ENCODE measurements around the gene SPTLC1.

Gene SPTLC1

DNA sequence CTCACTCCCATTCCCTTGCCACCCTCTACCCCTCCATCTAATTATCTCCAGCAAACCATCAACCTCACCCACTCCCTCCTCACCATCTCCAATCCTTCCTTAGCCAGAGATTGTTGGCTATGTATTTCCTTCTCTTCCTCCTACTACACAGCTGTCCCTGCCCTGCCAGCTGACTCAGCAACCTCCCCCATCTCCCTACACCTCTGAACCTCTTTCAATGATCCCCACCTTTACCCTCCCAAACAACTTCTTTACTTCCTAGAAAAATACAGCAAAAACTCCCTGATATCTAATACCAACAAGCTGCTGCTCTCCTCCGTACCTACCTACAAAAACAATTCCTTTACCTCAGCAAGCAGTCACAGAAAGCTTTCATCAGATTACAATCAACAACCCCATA, 37.3 kb downstream of the SPTLC1 start:
- no peak for FAIRE-seq

DNA sequence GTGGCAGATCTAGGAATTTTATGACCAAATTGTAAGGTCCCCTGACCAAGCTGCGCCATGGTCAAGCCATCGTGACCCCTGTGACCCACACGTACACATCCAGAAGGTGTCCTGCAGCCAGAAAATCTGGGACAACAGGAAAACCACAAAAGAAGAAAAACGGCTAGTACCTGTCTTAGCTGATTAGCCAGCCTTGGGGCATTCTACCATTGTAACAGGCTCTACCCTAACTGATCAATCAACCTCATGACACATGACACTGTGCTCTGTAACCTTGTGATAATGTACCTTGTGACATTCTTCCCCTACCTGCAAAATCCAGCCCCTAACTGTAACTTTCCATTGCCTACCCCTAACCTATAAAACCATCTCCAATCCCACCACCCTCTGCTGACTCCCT, 43.6 kb downstream of the SPTLC1 start:
- FAIRE-seq = no peak

DNA sequence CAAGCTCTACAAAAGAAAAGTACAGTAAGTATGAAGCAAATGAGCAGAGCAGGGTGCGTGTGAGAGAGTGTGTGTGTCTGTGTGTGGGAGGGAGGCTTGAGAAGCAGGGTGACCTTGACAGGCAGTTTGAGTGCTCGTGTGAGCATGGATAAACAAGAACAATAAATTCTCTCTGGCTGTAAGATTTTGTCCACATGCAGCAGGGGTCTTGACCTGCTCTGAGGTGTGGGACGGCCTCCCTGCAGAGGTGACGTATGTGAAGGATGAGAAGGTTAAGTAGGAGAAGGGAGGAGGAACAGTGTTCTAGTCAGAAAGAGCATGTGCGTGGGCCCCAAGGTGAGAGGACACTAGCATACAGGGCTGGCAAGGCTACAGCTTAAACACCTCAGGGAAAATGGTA, 49.0 kb downstream of the SPTLC1 start:
- FAIRE-seq = peak; percentile 96

DNA sequence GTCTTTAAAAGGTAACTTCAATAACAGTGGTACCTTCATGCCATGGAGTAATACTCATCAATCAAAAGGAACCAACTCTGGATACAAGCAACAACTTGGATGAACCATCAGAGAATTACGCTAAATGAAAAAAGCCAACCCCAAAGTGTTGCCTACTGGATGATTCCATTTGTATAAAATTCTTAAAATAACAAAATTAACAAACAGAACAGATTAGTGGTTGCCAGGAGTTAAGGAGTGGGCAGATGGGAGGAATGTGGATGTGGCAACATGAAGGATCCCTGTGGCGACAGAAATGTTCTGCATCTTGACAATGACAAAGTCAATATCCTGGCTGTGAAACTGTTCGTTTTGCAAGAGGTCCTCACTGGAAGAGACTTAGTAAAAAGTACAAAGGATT, 50.5 kb downstream of the SPTLC1 start:
- no peak for FAIRE-seq

DNA sequence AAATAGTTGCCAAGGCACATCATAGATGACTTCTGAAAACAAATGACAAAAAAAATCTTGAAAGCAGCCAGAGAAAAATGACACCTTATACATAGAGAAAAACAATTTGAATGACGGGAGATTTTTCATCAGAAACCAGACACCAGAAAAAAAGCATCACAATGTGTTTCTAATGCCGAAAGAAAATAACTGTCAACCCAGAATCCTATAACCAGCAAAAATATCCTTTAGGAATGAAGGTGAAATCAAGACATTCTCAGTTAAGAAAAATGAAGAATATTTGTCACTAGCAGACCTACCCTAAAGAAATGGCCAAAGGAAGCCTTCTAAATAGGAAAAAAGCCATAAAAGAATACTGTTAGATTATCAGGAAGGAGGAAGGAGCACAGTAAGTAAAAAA, 54.0 kb downstream of the SPTLC1 start:
- FAIRE-seq = no peak

DNA sequence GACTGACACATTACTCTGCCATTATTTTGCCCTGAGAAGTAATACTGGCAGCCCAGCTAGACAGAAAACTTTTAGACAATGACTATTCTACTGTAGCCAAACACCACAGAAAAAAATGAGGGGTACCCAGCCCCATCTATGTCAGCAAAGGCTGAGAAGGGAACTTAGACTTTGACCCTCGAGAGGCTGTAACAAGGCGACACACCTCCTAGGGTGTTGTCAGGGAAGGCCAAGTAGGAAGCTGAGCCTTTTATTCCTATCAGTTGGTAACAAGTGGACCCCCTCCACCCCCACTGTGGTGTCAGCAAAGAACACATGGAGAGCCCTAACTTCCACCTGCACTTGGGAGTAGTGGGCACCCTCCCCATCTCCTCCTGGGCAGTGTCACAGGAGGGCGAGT, 55.6 kb downstream of the SPTLC1 start:
- no peak for FAIRE-seq

DNA sequence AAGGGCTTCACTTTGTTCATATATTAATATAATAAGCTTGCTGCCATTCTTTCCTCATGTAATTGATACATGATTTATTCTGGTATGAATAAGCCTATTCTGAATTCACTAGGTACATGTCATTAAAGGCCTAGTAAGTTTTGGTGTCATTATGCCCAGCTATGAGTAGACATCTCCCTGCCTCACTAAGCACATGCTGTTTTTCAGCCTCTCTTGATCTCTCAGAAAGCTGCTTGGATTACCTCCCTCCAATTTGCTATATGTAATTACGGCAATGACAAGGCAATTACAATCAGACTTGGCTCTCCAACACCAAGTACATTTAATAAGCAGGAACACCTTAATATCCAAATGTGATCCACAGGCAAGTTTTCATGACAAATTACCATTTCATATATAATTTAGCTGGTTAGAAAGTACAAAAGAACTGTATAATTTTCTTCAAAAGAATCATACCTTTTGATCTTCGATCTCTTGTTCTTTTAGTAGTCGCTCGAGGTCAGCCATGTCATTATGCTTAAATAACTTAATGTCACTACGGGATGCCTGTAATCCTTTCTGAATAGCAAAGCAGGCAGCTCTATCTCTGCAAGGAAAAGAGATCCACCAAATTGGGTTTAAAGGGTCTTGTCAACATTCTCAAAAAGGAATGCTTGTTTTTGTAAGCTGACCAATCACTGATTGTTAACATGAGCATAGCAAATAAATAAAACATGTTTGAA, 56.3 kb downstream of the SPTLC1 start:
- FAIRE-seq = peak; percentile 72

DNA sequence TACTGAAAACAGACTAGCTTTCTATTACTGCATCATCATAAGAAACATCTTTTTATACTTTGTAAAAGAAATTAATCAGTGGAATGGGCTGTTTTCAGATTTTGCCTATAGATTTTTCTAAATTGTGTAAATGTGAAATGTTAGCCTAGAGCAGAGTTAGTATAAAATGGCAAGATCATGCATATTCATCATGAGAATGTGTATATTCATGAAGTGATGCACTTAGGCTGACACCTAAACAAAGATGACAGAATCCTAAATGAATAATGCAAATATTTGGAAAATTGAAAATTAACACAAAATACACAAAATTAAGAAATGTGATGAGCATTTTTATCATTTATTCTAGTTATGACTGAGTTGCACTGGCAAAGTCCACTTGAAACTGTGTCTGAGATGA, 57.2 kb downstream of the SPTLC1 start:
- no peak for FAIRE-seq

DNA sequence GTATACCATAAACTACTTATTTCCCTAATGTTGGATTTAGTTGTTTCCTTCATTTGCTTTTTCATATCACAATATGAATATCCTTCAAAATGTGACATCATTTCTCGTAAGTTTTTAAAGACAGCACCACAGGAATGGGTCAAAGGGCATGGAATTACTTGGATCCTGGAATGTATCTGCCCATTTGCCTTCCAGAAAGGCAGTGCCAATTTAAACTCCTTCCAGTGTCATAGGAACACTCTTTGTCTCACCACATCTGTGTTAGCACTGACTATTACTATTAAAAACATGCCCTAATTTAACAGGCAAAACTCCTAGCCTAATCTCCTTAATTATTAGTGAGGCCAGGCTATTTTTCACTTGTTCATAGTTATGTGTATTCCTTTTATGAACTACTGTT, 58.0 kb downstream of the SPTLC1 start:
- FAIRE-seq = no peak

DNA sequence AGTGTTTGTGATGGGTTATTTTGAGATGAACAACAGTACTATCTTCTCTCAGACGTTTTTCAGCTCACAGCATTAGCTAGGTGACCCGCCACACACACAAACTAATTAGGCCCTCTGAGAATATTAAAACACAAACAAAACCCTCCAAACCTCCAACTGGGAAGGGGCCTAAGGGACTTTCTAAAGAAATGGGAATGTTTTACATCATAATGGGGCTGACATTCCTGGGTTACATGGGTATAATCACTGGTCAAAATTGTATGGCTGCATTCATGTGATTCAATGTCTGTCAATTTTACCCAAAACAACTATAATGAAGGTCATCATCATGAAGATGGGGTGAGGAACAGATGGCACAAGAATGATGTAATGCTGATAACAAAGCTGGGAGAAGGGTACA, 59.6 kb downstream of the SPTLC1 start:
- FAIRE-seq = no peak

DNA sequence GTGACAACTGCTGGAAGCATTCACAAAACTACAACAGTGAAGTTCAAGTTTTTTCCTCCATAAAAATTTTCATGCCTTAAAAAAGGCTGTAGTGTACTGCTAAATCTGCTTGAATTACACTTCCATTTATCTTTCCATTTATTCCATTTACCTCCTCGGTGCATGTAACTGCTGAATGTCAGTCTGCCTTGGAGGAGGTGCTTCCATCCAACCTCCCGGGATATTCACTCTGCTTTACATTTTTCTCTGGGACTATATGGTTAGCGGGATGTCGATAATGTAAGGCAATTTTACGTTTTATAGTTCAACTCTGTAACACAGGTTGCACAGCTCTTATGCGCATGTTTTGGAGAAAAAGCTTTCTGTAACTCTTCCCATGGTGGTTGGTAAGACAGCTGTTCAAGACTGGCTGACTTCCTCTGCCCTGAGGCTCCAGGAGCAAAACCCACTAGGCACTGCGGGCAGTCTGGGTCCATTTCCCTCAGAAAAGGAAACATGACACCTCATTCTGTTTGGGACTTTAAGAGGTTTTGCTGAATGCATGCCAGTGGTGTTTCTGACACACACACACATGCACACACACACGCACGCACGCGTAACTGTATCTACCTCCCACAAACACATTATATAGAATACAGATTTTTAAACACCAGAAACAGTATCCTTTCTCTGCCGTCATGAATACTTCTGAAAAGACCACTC, 66.1 kb downstream of the SPTLC1 start:
- no peak for FAIRE-seq

DNA sequence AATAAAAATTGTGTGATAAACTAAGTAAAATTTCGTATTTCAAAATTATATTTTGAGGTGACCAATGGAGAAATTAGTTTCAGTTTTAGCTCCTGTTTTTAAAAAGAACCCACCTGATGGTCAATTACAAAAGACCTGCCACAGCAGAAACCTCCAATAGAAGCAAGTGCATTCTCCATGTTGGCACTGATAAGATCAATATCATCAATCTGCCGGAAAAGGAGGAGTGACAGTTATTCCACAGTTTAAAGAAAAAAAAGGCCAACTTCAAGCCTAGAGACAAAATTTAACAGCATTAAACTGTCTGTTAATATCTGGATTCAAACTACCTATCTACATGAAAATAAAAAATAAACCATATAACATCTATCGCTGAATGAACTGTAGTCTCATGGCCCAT, 67.7 kb downstream of the SPTLC1 start:
- FAIRE-seq = no peak

DNA sequence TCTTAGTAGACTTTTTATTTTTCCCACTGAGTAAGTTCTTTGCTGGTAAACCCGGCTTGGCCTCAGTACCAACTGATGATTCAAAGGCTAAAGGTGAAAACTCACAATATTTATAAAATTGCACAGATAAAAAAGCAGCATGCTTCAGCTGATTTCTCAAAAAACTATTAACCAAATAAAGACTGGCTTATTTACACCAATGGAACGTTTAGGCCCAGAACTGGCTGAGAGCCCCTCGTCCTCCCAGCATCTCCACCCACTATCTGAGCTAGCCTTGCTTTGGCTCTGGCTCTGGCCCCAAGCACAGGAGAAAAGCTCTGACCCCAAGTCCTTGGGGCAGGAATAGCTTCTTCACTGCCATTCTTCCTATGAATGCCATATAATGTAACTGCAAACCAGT, 68.5 kb downstream of the SPTLC1 start:
- no peak for FAIRE-seq

DNA sequence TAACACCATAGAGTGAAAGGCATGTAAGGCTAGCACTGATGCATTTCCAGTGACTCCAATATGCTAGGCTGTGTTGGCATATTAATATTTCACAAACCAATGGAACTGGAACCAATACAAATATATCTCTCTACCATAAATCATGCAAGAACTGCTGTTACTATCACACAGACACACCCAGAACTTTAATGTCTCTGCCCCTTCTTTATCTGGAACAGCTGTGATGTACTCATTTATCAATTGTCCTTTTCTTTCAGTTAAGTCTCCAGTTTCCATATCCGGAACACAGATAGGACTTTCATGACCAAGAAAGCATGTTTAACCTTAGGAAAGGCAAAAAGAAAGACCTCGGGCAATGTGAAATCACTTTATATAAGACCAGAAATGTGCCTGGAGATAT, 70.3 kb downstream of the SPTLC1 start:
- FAIRE-seq = no peak

DNA sequence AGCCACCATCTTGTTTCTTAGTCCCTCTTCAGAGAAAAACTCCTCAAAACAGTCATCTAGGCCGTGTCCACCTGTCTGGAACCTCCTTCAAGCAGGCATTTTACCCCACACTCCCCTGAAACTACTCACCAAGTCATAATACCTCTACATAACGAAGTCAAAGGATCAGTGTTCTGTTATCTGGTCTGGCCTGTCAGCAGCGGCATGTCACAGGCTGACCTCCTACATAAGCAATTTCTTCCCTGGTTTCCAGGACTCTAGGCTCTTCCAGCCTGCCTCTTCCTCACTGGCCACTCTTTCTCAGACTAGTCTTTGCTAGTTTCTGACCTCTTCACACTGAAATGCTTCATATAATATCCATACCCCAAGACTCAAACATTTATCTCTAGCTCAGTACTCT, 72.2 kb downstream of the SPTLC1 start:
- FAIRE-seq = no peak

DNA sequence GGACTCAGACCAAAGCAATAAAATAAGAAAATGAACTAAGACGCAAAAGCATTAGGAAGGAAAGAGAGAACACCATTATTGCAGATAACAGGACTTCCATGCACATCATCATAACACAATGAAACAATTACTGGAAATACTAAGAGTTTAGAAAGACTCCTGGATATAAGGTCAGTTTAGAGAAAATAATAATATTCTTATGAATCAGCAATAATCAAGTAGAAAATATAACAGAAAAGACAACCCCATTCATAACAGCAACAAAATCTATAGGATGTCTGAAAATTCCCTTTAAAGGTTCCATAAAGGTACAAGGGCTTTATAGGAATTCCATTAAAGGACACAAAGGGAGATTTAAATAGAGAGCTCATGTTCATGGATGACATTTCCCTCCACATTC, 73.0 kb downstream of the SPTLC1 start:
- no peak for FAIRE-seq

DNA sequence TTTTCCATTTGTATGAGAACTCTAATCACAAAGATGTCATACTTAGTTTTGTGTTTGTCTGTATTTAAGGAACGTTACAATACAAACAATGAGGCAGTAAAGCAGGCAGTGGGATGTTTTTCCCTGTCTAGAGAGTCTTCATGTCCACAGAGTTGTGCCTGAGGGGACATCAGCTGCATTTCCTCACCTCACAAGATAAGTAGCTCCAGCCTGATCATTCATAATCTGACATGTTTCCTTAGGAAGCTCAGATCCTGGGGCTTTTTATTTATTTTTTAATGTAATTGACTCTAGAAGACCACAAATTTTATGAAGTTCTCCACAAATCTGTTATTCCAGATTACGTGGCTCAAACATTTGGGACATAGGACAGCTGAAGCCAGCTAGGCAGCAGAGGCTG, 78.5 kb downstream of the SPTLC1 start:
- no peak for FAIRE-seq

DNA sequence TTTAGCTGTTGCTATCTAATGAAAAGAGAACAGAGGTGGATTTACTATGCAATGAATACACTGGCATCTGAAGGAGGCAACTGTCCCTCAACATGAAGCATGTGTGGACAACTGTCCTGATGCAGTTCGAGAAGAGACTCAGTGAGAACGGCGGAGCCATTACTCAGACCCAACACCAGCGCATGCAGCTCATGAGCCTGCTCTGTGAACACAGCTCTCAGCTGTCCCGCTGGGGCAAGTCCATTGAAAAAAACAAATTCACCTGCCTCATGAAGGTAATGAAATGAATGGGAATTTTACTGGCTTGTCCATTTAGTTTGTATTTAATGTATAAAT, 78.8 kb downstream of the SPTLC1 start:
- FAIRE-seq = no peak

DNA sequence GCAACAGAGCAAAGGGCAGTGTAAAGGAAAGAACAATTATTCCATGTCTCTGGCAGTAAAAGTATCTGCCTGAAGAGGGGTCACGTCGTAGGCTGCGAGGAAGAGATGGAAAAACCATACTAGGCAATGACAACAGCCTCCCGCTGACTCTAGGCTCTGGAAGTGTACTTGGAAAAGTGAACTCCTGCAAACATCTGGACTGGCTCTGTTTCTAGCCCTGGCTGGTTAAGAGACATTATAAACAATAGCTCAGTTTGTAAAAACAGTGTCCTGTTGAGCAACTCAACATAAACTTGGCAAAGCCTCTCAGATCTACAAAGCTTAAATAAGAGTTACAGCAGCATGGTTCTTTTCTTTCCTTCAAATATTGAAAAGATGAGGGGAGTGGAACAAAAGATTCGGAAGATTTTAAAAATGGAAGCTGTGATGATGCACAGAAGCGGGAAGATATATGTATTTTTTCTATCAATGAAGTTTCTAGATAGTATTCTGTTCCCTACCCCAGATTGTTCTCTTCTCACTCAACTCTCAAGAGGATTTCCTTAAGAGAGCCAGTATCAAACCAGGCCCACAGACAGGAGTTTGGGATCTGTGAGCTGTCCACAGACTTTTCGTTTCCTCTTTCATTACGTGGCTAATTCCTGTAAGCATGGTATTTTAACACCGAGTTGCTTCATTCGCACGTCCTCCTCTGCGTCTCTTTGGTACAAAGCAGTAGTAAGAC, 79.4 kb downstream of the SPTLC1 start:
- FAIRE-seq = peak; percentile 98

DNA sequence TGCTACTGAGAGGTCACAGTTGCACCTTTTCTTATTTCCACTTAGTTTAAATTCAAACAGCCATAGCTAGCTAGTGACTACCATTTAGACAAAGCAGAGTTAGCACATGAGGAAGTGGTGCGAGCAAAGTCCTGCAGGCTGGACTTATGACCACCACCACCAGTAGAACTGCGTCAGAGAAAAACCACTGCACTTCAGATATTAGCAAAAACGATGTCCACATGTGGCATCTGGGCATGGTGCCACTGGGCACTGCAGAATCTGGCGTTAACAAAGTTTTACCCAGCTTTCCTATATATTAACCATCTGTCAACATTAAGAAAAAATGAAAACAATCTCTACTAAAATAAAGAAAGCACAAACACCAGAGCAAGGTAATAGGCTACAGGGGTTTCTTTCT, 80.1 kb downstream of the SPTLC1 start:
- FAIRE-seq = no peak

DNA sequence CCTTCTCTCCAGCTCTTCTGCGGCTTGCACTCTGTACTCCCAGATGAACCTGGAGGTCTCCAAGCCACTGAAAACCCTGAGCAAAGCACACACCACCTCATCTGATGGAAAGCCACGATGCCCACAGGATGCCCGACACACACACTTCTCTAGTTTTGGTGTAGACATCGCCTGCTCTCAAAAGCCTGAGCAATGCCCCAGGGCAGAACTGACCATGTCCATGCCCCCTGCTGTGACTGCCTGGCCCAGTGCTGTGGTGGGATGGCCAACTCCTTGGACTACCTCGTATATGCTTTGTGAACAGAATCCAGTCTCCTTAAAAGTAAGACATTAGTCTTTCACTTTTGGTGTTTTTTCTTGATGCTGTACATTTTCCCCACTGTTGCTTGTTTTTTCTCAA, 81.2 kb downstream of the SPTLC1 start:
- no peak for FAIRE-seq

DNA sequence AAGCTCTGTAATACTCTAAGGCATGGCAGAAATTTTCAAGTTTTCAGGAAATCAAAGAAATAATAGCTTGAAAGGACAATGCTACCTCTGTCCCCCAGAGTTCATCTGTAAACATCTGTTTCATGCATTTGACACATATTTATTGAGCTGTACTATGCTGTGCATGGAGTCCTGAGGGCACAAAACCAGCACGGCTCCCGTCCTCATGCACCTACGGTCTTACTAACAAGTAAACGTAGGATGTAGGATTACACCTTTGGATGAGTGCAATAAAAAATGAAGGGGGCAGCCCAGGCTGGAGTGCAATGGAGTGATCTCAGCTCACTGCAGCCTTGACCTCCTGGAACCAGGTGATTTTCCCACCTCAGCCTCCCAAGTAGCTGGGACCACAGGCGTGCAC, 81.9 kb downstream of the SPTLC1 start:
- no peak for FAIRE-seq

DNA sequence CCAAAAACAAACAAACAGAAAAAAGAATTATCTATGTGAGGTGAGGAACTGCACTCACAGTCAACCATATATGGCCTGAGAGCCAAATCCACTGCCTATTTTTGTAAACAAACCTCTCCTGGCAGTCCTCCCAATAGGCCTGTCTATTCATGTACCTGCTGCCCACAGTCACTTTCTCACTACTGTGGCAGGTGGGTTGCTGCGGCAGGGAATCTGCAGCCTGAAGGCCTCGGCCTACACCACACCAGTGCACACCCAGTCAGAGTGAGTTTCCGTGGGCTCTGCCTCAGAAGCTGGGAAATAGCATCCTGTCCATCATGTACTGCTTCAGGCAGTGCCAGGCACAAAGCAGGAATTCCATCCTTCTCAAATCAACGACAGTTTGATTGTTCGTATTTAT, 82.3 kb downstream of the SPTLC1 start:
- no peak for FAIRE-seq

DNA sequence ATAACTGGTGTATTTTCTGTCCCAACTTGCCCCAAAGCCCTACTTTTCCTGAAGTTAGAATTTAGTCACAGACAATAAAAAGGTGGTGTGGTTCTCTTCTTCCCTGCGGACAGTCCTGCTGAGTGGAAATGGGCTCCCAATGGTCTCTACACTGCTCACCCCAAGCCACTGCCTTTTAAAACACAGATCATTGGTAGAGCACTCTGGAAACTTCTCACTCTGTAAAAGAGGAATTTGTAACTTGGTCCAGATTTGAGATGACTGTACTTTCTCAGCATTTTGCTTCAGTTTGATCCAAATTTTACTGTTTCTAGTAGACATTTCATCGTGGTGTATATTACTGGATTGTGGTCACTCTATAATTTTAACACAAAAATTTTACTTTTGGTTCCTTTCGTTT, 84.8 kb downstream of the SPTLC1 start:
- FAIRE-seq = no peak

All from endometrium (tissue), 2 donors.